Liver (tissue), 9 donors: ENCODE data around the gene ARID3A. TPM values are rescaled to one million over a fixed set of nuclear protein-coding genes. Genes with fewer than 3 reads are reported as not detected.

ENCODE experiments used
- DNase-seq: peaks from one replicate; pipeline ENCODE4 v3.0.0-alpha.2; 2017; ENCODE audit warnings: low spot score
- H3K27ac ChIP-seq, 2 donors: one replicate each; pipeline ENCODE4 v1.7.0; 2013; ENCODE audit warnings: inconsistent platforms in 2 of 2, low read length in 2 of 2, control low read depth in 1 of 2, low read depth in 1 of 2, mild to moderate bottlenecking in 1 of 2
- H3K27me3 ChIP-seq, 4 donors: one replicate each; pipeline versions ENCODE4 v1.6.1 to v1.7.0; 2013; ENCODE audit warnings: low read length in 3 of 4, inconsistent platforms in 1 of 4, mild to moderate bottlenecking in 1 of 4, moderate library complexity in 1 of 4; ENCODE audit not compliant: control insufficient read depth in 4 of 4, insufficient read depth in 4 of 4
- H3K36me3 ChIP-seq, 4 donors: one replicate each; pipeline versions ENCODE4 v1.6.1 to v1.7.0; 2013; ENCODE audit warnings: low read length in 3 of 4, mild to moderate bottlenecking in 3 of 4, low read depth in 1 of 4, moderate library complexity in 1 of 4; ENCODE audit not compliant: control insufficient read depth in 4 of 4, insufficient read depth in 3 of 4
- H3K4me1 ChIP-seq, 4 donors: one replicate each; pipeline versions ENCODE4 v1.6.1 to v1.7.0; 2013; ENCODE audit warnings: low read length in 3 of 4, mild to moderate bottlenecking in 3 of 4, moderate library complexity in 1 of 4; ENCODE audit not compliant: control insufficient read depth in 4 of 4, insufficient read depth in 4 of 4
- H3K4me3 ChIP-seq, 3 donors: one replicate each; pipeline versions ENCODE4 v1.6.1 to v1.7.0; 2013; ENCODE audit warnings: low read length in 3 of 3, control low read depth in 1 of 3, low read depth in 1 of 3, mild to moderate bottlenecking in 1 of 3
- H3K9ac ChIP-seq, 2 donors: one replicate each; pipeline ENCODE4 v1.7.0; 2013; ENCODE audit warnings: low read length in 2 of 2, mild to moderate bottlenecking in 2 of 2, moderate library complexity in 2 of 2, control low read depth in 1 of 2, low read depth in 1 of 2
- H3K9me3 ChIP-seq, 4 donors: one replicate each; pipeline versions ENCODE4 v1.6.1 to v1.7.0; 2013; ENCODE audit warnings: low read length in 3 of 4; ENCODE audit not compliant: control insufficient read depth in 4 of 4
- CTCF ChIP-seq: fragments of 150-350 bp; IDR thresholded peaks from 2 replicates; pipeline ENCODE4 v1.5.1; 2017; ENCODE audit warnings: improper control_type of control experiment, low read depth, low read length; ENCODE audit not compliant: missing input control
- EGR1 ChIP-seq, 2 donors: IDR thresholded peaks; 2 replicates each; pipeline ENCODE4 v1.6.1; 2016 to 2018; ENCODE audit warnings: antibody characterized with exemption in 2 of 2, low read depth in 2 of 2
- FOXA1 ChIP-seq: IDR thresholded peaks from 2 replicates; pipeline ENCODE4 v1.6.1; 2016; ENCODE audit warnings: antibody characterized with exemption
- FOXA2 ChIP-seq: IDR thresholded peaks from 2 replicates; pipeline ENCODE4 v1.6.1; 2016; ENCODE audit warnings: antibody characterized with exemption
- GABPA ChIP-seq, 2 donors: IDR thresholded peaks in 1 of 2; conservative IDR thresholded peaks in 1 of 2; 2 replicates each; pipeline ENCODE4 v1.6.1; 2016; ENCODE audit warnings: antibody characterized with exemption in 2 of 2, mild to moderate bottlenecking in 1 of 2, moderate library complexity in 1 of 2
- HNF4A ChIP-seq, 2 donors: conservative IDR thresholded peaks; 2 replicates each; pipeline ENCODE4 v1.6.1; 2016; ENCODE audit warnings: antibody characterized with exemption in 2 of 2, mild to moderate bottlenecking in 2 of 2
- HNF4G ChIP-seq: IDR thresholded peaks from 2 replicates; pipeline ENCODE4 v1.6.1; 2016; ENCODE audit warnings: antibody characterized with exemption
- JUND ChIP-seq, 2 donors: IDR thresholded peaks; 2 replicates each; pipeline ENCODE4 v1.6.1; 2016; ENCODE audit warnings: antibody characterized with exemption in 2 of 2
- NR2F2 ChIP-seq: IDR thresholded peaks from 2 replicates; pipeline ENCODE4 v1.6.1; 2016; ENCODE audit warnings: antibody characterized with exemption
- REST ChIP-seq: IDR thresholded peaks from 2 replicates; pipeline ENCODE4 v1.6.1; 2016; ENCODE audit warnings: antibody characterized with exemption, mild to moderate bottlenecking
- SP1 ChIP-seq: IDR thresholded peaks from 2 replicates; pipeline ENCODE4 v1.6.1; 2018; ENCODE audit warnings: antibody characterized with exemption, mild to moderate bottlenecking
- TAF1 ChIP-seq: conservative IDR thresholded peaks from 2 replicates; pipeline ENCODE4 v1.6.1; 2016; ENCODE audit warnings: antibody characterized with exemption, mild to moderate bottlenecking
- YY1 ChIP-seq: IDR thresholded peaks from 2 replicates; pipeline ENCODE4 v1.6.1; 2016; ENCODE audit warnings: antibody characterized with exemption, mild to moderate bottlenecking
- WGBS: extraction: QIAGEN DNeasy Blood & Tissue Kit; methylation state at CpG from one replicate; pipeline ENCODE4 v1.1.7; 2013; 5-methylcytosine and 5-hydroxymethylcytosine counted together
- polyA plus RNA-seq, 2 donors: library from polyadenylated mRNA; stranded (reverse) in 1 of 2; unstranded in 1 of 2; fragments of 200-250 nt in 1 of 2; fragments of >200 nt in 1 of 2; fragmentation: Nextera tagmentation in 1 of 2; extraction: Ambion mirVana in 1 of 2; gene quantifications; one replicate each; pipeline versions ENCODE4 v1.2.1 to v1.2.3, GENCODE V29; 2013 to 2015
- total RNA-seq, 2 donors: library from RNA; depleted of rRNA; stranded (reverse); fragments of >200 nt; gene quantifications; one replicate each; pipeline ENCODE4 v1.2.3, GENCODE V29; 2014
- TF ChIP-seq, protein P1 (sequence below): IDR thresholded peaks from 2 replicates; pipeline ENCODE4 v1.6.1; 2016; ENCODE audit warnings: antibody characterized with exemption
- TF ChIP-seq, protein P2 (sequence below): IDR thresholded peaks from 2 replicates; pipeline ENCODE4 v1.6.1; 2016; ENCODE audit warnings: antibody characterized with exemption
- TF ChIP-seq, protein P3 (sequence below): IDR thresholded peaks from 2 replicates; pipeline ENCODE4 v1.6.1; 2016; ENCODE audit warnings: antibody characterized with exemption
- donor health status: healthy.
- donor health status: healthy.
- donor health status: healthy.
- donor health status: healthy.
- donor health status: healthy.

ARID3A gene
- total and polyA plus RNA-seq, 4 donors, result 0.74 to 42.4 (median 3.1) TPM

GRCh38 chr19:955803-956765 lies 30.2 kb downstream of the ARID3A start:
- TF ChIP-seq JUND (IDR thresholded peaks at IDR 0.05) (no peak), HNF4A (conservative IDR thresholded peaks at IDR 0.05) (no peak), NR2F2 (no peak), YY1 (no peak)
- TF ChIP-seq, protein P1, sequence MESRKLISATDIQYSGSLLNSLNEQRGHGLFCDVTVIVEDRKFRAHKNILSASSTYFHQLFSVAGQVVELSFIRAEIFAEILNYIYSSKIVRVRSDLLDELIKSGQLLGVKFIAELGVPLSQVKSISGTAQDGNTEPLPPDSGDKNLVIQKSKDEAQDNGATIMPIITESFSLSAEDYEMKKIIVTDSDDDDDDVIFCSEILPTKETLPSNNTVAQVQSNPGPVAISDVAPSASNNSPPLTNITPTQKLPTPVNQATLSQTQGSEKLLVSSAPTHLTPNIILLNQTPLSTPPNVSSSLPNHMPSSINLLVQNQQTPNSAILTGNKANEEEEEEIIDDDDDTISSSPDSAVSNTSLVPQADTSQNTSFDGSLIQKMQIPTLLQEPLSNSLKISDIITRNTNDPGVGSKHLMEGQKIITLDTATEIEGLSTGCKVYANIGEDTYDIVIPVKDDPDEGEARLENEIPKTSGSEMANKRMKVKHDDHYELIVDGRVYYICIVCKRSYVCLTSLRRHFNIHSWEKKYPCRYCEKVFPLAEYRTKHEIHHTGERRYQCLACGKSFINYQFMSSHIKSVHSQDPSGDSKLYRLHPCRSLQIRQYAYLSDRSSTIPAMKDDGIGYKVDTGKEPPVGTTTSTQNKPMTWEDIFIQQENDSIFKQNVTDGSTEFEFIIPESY, result no peak
- TF ChIP-seq, protein P2, sequence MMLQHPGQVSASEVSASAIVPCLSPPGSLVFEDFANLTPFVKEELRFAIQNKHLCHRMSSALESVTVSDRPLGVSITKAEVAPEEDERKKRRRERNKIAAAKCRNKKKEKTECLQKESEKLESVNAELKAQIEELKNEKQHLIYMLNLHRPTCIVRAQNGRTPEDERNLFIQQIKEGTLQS, result no peak
- H3K4me1 ChIP-seq, result peaks cover 3 to 7% (median 4%) of the 10 kb centered on the region in 4 donors
- WGBS, result 85% methylated on average over 55 of the region's 55 CpGs

GRCh38 chr19:956766-957440 lies 31.1 kb downstream of the ARID3A start:
- DNase-seq, result no peak
- Histone ChIP-seq H3K9me3 (no peaks in the 10 kb centered on the region), H3K9ac (no peak overlapping the region), H3K27me3 (no peaks in the 10 kb centered on the region), H3K27ac (no peak overlapping the region), H3K4me3 (no peak overlapping the region), H3K36me3 (peaks cover 0 to 2% (median under 1%) of the 10 kb centered on the region in 4 donors), H3K4me1 (peaks cover 3 to 7% (median 4%) of the 10 kb centered on the region in 4 donors)
- TF ChIP-seq CTCF (no peak), HNF4G (no peak), YY1 (no peak), HNF4A (conservative IDR thresholded peaks at IDR 0.05) (no peak), FOXA1 (no peak), JUND (IDR thresholded peaks at IDR 0.05) (no peak), TAF1 (no peak), SP1 (no peak), EGR1 (IDR thresholded peaks at IDR 0.05; ENCODE audit: low read depth in 2 of 2) (no peak), REST (no peak), GABPA (IDR thresholded peaks at IDR 0.05 in 1 of 2, conservative IDR thresholded peaks at IDR 0.05 in 1 of 2) (no peak), NR2F2 (no peak), FOXA2 (no peak)
- TF ChIP-seq, protein P3, sequence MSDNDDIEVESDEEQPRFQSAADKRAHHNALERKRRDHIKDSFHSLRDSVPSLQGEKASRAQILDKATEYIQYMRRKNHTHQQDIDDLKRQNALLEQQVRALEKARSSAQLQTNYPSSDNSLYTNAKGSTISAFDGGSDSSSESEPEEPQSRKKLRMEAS, result no peak
- TF ChIP-seq, protein P2, result no peak
- TF ChIP-seq, protein P1, result no peak
- WGBS, result 71% methylated on average over 27 of the region's 27 CpGs

More at GRCh38 chr19:955803-956765, 30.2 kb downstream of the ARID3A start:
- Histone ChIP-seq H3K9ac (no peak overlapping the region), H3K27ac (no peak overlapping the region), H3K9me3 (no peaks in the 10 kb centered on the region), H3K27me3 (no peaks in the 10 kb centered on the region), H3K4me3 (no peak overlapping the region), H3K36me3 (peaks cover 0 to 2% (median 0%) of the 10 kb centered on the region in 4 donors)
- DNase-seq, result no peak
